ENCODE measurements around the gene DNAJC18.

The DNAJC18 gene

GRCh38 chr5:139383275-139383992 is 55.9 kb downstream of the DNAJC18 start, which contains the start of gene SLC23A1:
Gene SLC23A1 (minus strand): TSS chr5:139383297. CDS start chr5:139383253, 44 bp downstream.
- no peak for TF ChIP-seq CTCF (IDR thresholded peaks at IDR 0.05; ENCODE audit: borderline replicate concordance, extremely low read depth, low read length, poor library complexity, severe bottlenecking)
- no peak for TF ChIP-seq EZH2 (IDR thresholded peaks at IDR 0.05; ENCODE audit: borderline replicate concordance, low read depth, low read length, severe bottlenecking)
- Histone ChIP-seq H3K4me1 (ENCODE audit: insufficient read depth, low read length) (peaks cover 53% of the 10 kb centered on the region), H3K4me2 (ENCODE audit: insufficient read depth, low read length) (peak within 1 kb of the TSS; percentile 46; the same call in 1 of the 2 replicates), H3K36me3 (ENCODE audit: insufficient read depth, low read length) (peaks cover 32% of the 10 kb centered on the region), H4K20me1 (ENCODE audit: insufficient read depth, low read length) (peaks cover 24% of the 10 kb centered on the region), H3K27me3 (ENCODE audit: insufficient read depth, low read length, poor library complexity) (no peaks in the 10 kb centered on the region), H2AFZ (ENCODE audit: low read depth, low read length) (no peak within 1 kb of the TSS), H3K4me3 (ENCODE audit: low read depth in 1 of 2, low read length in 2 of 2) (no peak within 1 kb of the TSS), H3K9me3 (ENCODE audit: insufficient read depth, low read length, severe bottlenecking) (no peaks in the 10 kb centered on the region), H3K9ac (ENCODE audit: low read depth, low read length) (peak within 1 kb of the TSS; percentile 87), H3K27ac (ENCODE audit: low read length) (peak within 1 kb of the TSS; percentile 99), H3K79me2 (ENCODE audit: insufficient read depth, low read length) (peaks cover 33% of the 10 kb centered on the region)
- DNase-seq: no peak
- no peak for ATAC-seq (ENCODE audit: insufficient read depth, low read depth)

- no peaks in the 10 kb centered on the region for H3K9me3 ChIP-seq (ENCODE audit: insufficient read depth, low read length, severe bottlenecking)
- no peak for ATAC-seq (ENCODE audit: insufficient read depth, low read depth)
- peaks cover 19% of the 10 kb centered on the region for H4K20me1 ChIP-seq (ENCODE audit: insufficient read depth, low read length)
- peak; percentile 15 for DNase-seq
- peaks cover 27% of the 10 kb centered on the region for H3K79me2 ChIP-seq (ENCODE audit: insufficient read depth, low read length)
- no peak overlapping the region for H3K4me2 ChIP-seq (ENCODE audit: insufficient read depth, low read length)
- H3K4me3 ChIP-seq (ENCODE audit: low read depth in 1 of 2, low read length in 2 of 2): no peak overlapping the region
- TF ChIP-seq EZH2 (IDR thresholded peaks at IDR 0.05; ENCODE audit: borderline replicate concordance, low read depth, low read length, severe bottlenecking) (no peak), CTCF (IDR thresholded peaks at IDR 0.05; ENCODE audit: borderline replicate concordance, extremely low read depth, low read length, poor library complexity, severe bottlenecking) (no peak)
- no peak overlapping the region for H3K9ac ChIP-seq (ENCODE audit: low read depth, low read length)
- H3K36me3 ChIP-seq (ENCODE audit: insufficient read depth, low read length): peaks cover 32% of the 10 kb centered on the region
- H2AFZ ChIP-seq (ENCODE audit: low read depth, low read length): no peak overlapping the region
- H3K27me3 ChIP-seq (ENCODE audit: insufficient read depth, low read length, poor library complexity): no peaks in the 10 kb centered on the region
- peaks cover 47% of the 10 kb centered on the region for H3K4me1 ChIP-seq (ENCODE audit: insufficient read depth, low read length)
- H3K27ac ChIP-seq (ENCODE audit: low read length): peak overlapping the region; percentile 47; the same call in 1 of the 2 replicates
Observed at GRCh38 chr5:139382807-139383206, 56.5 kb downstream of the DNAJC18 start.

GRCh38 chr5:139381837-139382761 is 57.2 kb downstream of the DNAJC18 start:
- no peak overlapping the region for H3K4me2 ChIP-seq (ENCODE audit: insufficient read depth, low read length)

More at GRCh38 chr5:139381837-139382761, 57.2 kb downstream of the DNAJC18 start:
- Histone ChIP-seq H3K4me1 (ENCODE audit: insufficient read depth, low read length) (peaks cover 40% of the 10 kb centered on the region), H3K9me3 (ENCODE audit: insufficient read depth, low read length, severe bottlenecking) (no peaks in the 10 kb centered on the region), H3K27me3 (ENCODE audit: insufficient read depth, low read length, poor library complexity) (no peaks in the 10 kb centered on the region), H3K4me3 (ENCODE audit: low read depth in 1 of 2, low read length in 2 of 2) (no peak overlapping the region), H3K36me3 (ENCODE audit: insufficient read depth, low read length) (peaks cover 33% of the 10 kb centered on the region), H3K27ac (ENCODE audit: low read length) (peak overlapping the region; percentile 47; the same call in 1 of the 2 replicates), H3K9ac (ENCODE audit: low read depth, low read length) (no peak overlapping the region), H3K79me2 (ENCODE audit: insufficient read depth, low read length) (peaks cover 20% of the 10 kb centered on the region), H4K20me1 (ENCODE audit: insufficient read depth, low read length) (peaks cover 14% of the 10 kb centered on the region), H2AFZ (ENCODE audit: low read depth, low read length) (no peak overlapping the region)
- no peak for TF ChIP-seq EZH2 (IDR thresholded peaks at IDR 0.05; ENCODE audit: borderline replicate concordance, low read depth, low read length, severe bottlenecking)
- DNase-seq (peak; percentile 27), ATAC-seq (ENCODE audit: insufficient read depth, low read depth) (no peak)
